Spleen (tissue), 7 donors: ENCODE measurements around the gene CEMIP.

Source experiments
- CTCF ChIP-seq, 11 experiments: fragments of 200-600 bp in 7 of 11; fragments of 450-650 bp in 4 of 11; sonication (generic) in 4 of 11; IDR thresholded peaks in 8 of 11; conservative IDR thresholded peaks in 3 of 11; 1 replicate in 7 of 11; 2 replicates in 4 of 11; pipeline versions ENCODE4 v1.4.0 to v1.8.0; 2016 to 2021; ENCODE audit warnings: antibody characterized with exemption in 11 of 11, inconsistent platforms in 4 of 11, mild to moderate bottlenecking in 1 of 11
- POLR2A ChIP-seq, 3 donors: fragments of 450-650 bp; IDR thresholded peaks; one replicate each; pipeline ENCODE4 v1.5.1; 2017; ENCODE audit warnings: antibody characterized with exemption in 3 of 3, mild to moderate bottlenecking in 1 of 3
- donor health status: DM: no; HTN: no; CAD: no; lungs with moderate emphysema.
- donor health status: DM: no; HTN: no; CAD: no.
- donor health status: DM: no; HTN: no; CAD: no.

DNA sequence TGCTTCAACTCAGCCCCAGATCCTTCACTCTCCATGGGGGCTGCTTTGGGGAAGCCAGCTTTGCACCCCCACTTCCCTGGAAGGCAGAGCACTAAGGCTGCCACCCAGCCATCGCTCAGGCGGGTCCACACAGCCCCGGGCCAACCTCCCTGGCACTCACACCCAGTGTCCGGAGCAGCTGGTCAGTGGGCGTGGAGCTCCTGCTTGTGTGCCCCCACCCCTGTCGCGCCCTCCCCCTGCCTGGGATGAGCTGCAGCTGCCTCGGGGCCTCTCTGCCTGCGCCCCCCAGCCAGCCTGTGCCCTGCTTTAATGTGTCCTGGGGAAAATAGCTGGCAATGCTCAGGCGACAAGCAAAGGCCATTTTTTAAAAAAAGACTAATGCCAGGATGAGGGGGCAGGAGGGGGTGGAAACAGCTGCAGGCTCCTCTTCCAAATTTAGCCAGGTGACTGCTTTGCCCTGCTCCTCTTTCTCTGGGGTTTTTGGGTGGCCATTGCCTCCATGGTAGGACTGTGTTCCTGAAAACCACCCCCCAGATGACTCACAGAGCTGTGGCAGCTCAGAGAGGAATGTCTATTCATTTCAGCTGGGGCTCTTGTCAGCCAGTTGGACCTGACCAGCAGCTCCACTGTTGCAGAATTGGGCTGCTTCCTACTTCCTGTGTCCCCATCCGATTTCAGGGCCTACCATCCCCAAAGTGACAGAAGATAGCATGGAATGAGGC, 65.0 kb downstream of the CEMIP start:
- TF ChIP-seq CTCF (IDR thresholded peaks at IDR 0.05 in 8 of 11, conservative IDR thresholded peaks at IDR 0.05 in 3 of 11), result no peak
- no peak for TF ChIP-seq POLR2A (IDR thresholded peaks at IDR 0.05)
